ENCODE results near the gene BCL2L11. TPM values are rescaled to one million over a fixed set of nuclear protein-coding genes. Genes with fewer than 3 reads are reported as not detected.

Gene BCL2L11
- total RNA-seq, 2 experiments from 2014 or later, result 11.7 to 16.5 TPM

- POLR2A ChIA-PET, result no interaction called here
- no peak overlapping the region for H3K4me3 Mint-ChIP-seq
- no peak overlapping the region for H3K27ac Mint-ChIP-seq
- no peak for DNase-seq
- H3K36me3 Mint-ChIP-seq (ENCODE audit: low read depth), result peaks cover 25% of the 10 kb centered on the region
- ATAC-seq, result no peak
- H3K9me3 Mint-ChIP-seq (ENCODE audit: insufficient read depth), result no peaks in the 10 kb centered on the region
- no peaks in the 10 kb centered on the region for H3K27me3 Mint-ChIP-seq (ENCODE audit: low read depth)
- CTCF ChIA-PET, result interaction anchor here (1.2 to 2.0 kb wide), 2 partner anchors 9 to 25 kb away, joined by 3 to 5 read pairs; no protein-coding TSS in a partner anchor
- H3K4me1 Mint-ChIP-seq (ENCODE audit: low read depth), result peaks cover 8% of the 10 kb centered on the region
Measured at GRCh38 chr2:111134055-111134454, 13.3 kb downstream of the BCL2L11 start.

- ATAC-seq (no peak), DNase-seq (no peak)
- ChIA-PET CTCF (interaction anchor here (1.2 kb wide), 1 partner anchor 24 kb away, joined by 3 read pairs; no protein-coding TSS in a partner anchor), POLR2A (no interaction called here)
- H3K9me3 Mint-ChIP-seq (ENCODE audit: insufficient read depth), result no peaks in the 10 kb centered on the region
- peaks cover 8% of the 10 kb centered on the region for H3K4me1 Mint-ChIP-seq (ENCODE audit: low read depth)
- peaks cover 27% of the 10 kb centered on the region for H3K36me3 Mint-ChIP-seq (ENCODE audit: low read depth)
- H3K27me3 Mint-ChIP-seq (ENCODE audit: low read depth), result no peaks in the 10 kb centered on the region
- no peak overlapping the region for H3K4me3 Mint-ChIP-seq
- H3K27ac Mint-ChIP-seq, result no peak overlapping the region
Measured at GRCh38 chr2:111135237-111135909, 14.7 kb downstream of the BCL2L11 start.

GRCh38 chr2:111135910-111136297, 15.2 kb downstream of the BCL2L11 start:
- Mint-ChIP-seq H3K36me3 (ENCODE audit: low read depth) (peaks cover 28% of the 10 kb centered on the region), H3K4me3 (no peak overlapping the region), H3K4me1 (ENCODE audit: low read depth) (peaks cover 8% of the 10 kb centered on the region), H3K27ac (no peak overlapping the region), H3K27me3 (ENCODE audit: low read depth) (no peaks in the 10 kb centered on the region), H3K9me3 (ENCODE audit: insufficient read depth) (no peaks in the 10 kb centered on the region)
- ChIA-PET CTCF (no interaction called here), POLR2A (no interaction called here)
- DNase-seq (no peak), ATAC-seq (no peak)

GRCh38 chr2:111138839-111139238, 18.1 kb downstream of the BCL2L11 start:
- Mint-ChIP-seq H3K4me1 (ENCODE audit: low read depth) (peaks cover 18% of the 10 kb centered on the region), H3K27ac (no peak overlapping the region), H3K4me3 (no peak overlapping the region), H3K27me3 (ENCODE audit: low read depth) (no peaks in the 10 kb centered on the region), H3K36me3 (ENCODE audit: low read depth) (peaks cover 41% of the 10 kb centered on the region), H3K9me3 (ENCODE audit: insufficient read depth) (no peaks in the 10 kb centered on the region)
- POLR2A ChIA-PET, result interaction anchor here (1.4 kb wide), 1 partner anchor 19 kb away, joined by 3 read pairs; no protein-coding TSS in a partner anchor
- CTCF ChIA-PET, result no interaction called here
- ATAC-seq, result no peak
- no peak for DNase-seq

- POLR2A ChIA-PET, result no interaction called here
- CTCF ChIA-PET, result no interaction called here
- H3K9me3 Mint-ChIP-seq (ENCODE audit: insufficient read depth), result no peaks in the 10 kb centered on the region
- no peak overlapping the region for H3K27ac Mint-ChIP-seq
- ATAC-seq (no peak), DNase-seq (no peak)
- no peak overlapping the region for H3K4me3 Mint-ChIP-seq
- H3K36me3 Mint-ChIP-seq (ENCODE audit: low read depth), result peaks cover 39% of the 10 kb centered on the region
- H3K27me3 Mint-ChIP-seq (ENCODE audit: low read depth), result no peaks in the 10 kb centered on the region
- H3K4me1 Mint-ChIP-seq (ENCODE audit: low read depth), result peaks cover 19% of the 10 kb centered on the region
Measured at GRCh38 chr2:111139637-111140317, 19.1 kb downstream of the BCL2L11 start.

- Mint-ChIP-seq H3K9me3 (ENCODE audit: insufficient read depth) (no peaks in the 10 kb centered on the region), H3K27me3 (ENCODE audit: low read depth) (no peaks in the 10 kb centered on the region), H3K36me3 (ENCODE audit: low read depth) (peaks cover 42% of the 10 kb centered on the region), H3K4me1 (ENCODE audit: low read depth) (peaks cover 23% of the 10 kb centered on the region), H3K27ac (no peak overlapping the region), H3K4me3 (no peak overlapping the region)
- no peak for DNase-seq
- ChIA-PET POLR2A (no interaction called here), CTCF (no interaction called here)
- ATAC-seq, result no peak
Measured at GRCh38 chr2:111140815-111141214, 20.1 kb downstream of the BCL2L11 start.

GRCh38 chr2:111142101-111142500, 21.4 kb downstream of the BCL2L11 start:
- Mint-ChIP-seq H3K36me3 (ENCODE audit: low read depth) (peaks cover 44% of the 10 kb centered on the region), H3K4me1 (ENCODE audit: low read depth) (peaks cover 23% of the 10 kb centered on the region), H3K9me3 (ENCODE audit: insufficient read depth) (no peaks in the 10 kb centered on the region), H3K27me3 (ENCODE audit: low read depth) (no peaks in the 10 kb centered on the region), H3K4me3 (no peak overlapping the region), H3K27ac (no peak overlapping the region)
- CTCF ChIA-PET, result no interaction called here
- POLR2A ChIA-PET, result no interaction called here
- no peak for DNase-seq
- ATAC-seq, result no peak

GRCh38 chr2:111143107-111143842, 22.6 kb downstream of the BCL2L11 start:
- no peak overlapping the region for H3K27ac Mint-ChIP-seq
- no peak for DNase-seq
- H3K4me3 Mint-ChIP-seq, result no peak overlapping the region
- H3K9me3 Mint-ChIP-seq (ENCODE audit: insufficient read depth), result no peaks in the 10 kb centered on the region
- ChIA-PET CTCF (interaction anchor here (1.4 kb wide), 1 partner anchor 10 kb away, joined by 5 read pairs; no protein-coding TSS in a partner anchor), POLR2A (no interaction called here)
- H3K4me1 Mint-ChIP-seq (ENCODE audit: low read depth), result peaks cover 28% of the 10 kb centered on the region
- ATAC-seq, result no peak
- peaks cover 40% of the 10 kb centered on the region for H3K36me3 Mint-ChIP-seq (ENCODE audit: low read depth)
- no peaks in the 10 kb centered on the region for H3K27me3 Mint-ChIP-seq (ENCODE audit: low read depth)

GRCh38 chr2:111143843-111144198, 23.1 kb downstream of the BCL2L11 start:
- Mint-ChIP-seq H3K9me3 (ENCODE audit: insufficient read depth) (no peaks in the 10 kb centered on the region), H3K36me3 (ENCODE audit: low read depth) (peaks cover 40% of the 10 kb centered on the region), H3K4me1 (ENCODE audit: low read depth) (peaks cover 32% of the 10 kb centered on the region), H3K27ac (no peak overlapping the region), H3K4me3 (no peak overlapping the region), H3K27me3 (ENCODE audit: low read depth) (no peaks in the 10 kb centered on the region)
- CTCF ChIA-PET, result interaction anchor here (1.4 kb wide), 1 partner anchor 11 kb away, joined by 5 read pairs; no protein-coding TSS in a partner anchor
- POLR2A ChIA-PET, result no interaction called here
- no peak for ATAC-seq
- DNase-seq, result no peak

GRCh38 chr2:111145103-111145760, 24.5 kb downstream of the BCL2L11 start:
- Mint-ChIP-seq H3K36me3 (ENCODE audit: low read depth) (peaks cover 29% of the 10 kb centered on the region), H3K27ac (no peak overlapping the region), H3K27me3 (ENCODE audit: low read depth) (no peaks in the 10 kb centered on the region), H3K9me3 (ENCODE audit: insufficient read depth) (no peaks in the 10 kb centered on the region), H3K4me1 (ENCODE audit: low read depth) (peaks cover 33% of the 10 kb centered on the region), H3K4me3 (no peak overlapping the region)
- DNase-seq (no peak), ATAC-seq (no peak)
- ChIA-PET POLR2A (no interaction called here), CTCF (interaction anchor here (0.9 to 1.5 kb wide), 2 partner anchors 19 to 23 kb away, joined by 3 to 5 read pairs; no protein-coding TSS in a partner anchor)

- no peak for DNase-seq
- Mint-ChIP-seq H3K36me3 (ENCODE audit: low read depth) (peaks cover 26% of the 10 kb centered on the region), H3K4me3 (no peak overlapping the region), H3K9me3 (ENCODE audit: insufficient read depth) (no peaks in the 10 kb centered on the region), H3K4me1 (ENCODE audit: low read depth) (peaks cover 33% of the 10 kb centered on the region), H3K27me3 (ENCODE audit: low read depth) (no peaks in the 10 kb centered on the region), H3K27ac (no peak overlapping the region)
- ChIA-PET POLR2A (no interaction called here), CTCF (interaction anchor here (0.8 to 1.6 kb wide), 3 partner anchors 17 to 29 kb away, joined by 4 to 7 read pairs (median 5); no protein-coding TSS in a partner anchor)
- ATAC-seq, result no peak
Measured at GRCh38 chr2:111145951-111146350, 25.2 kb downstream of the BCL2L11 start.

All from activated CD8-positive, alpha-beta T cell treated with anti-CD3 and anti-CD28 coated beads, Interleukin-2, amount 10 ng/mL, durations not matched to agents 7 days and 5 days (primary cell).